Neuronal stem cell (in vitro differentiated cells): ENCODE data around the gene SMC4.

Experiments
- DNase-seq: peaks from one replicate; pipeline ENCODE4 v3.0.0-alpha.2; 2013; ENCODE audit warnings: low spot score
- H2AFZ ChIP-seq: one replicate; pipeline ENCODE4 v1.6.1; 2013; ENCODE audit warnings: mild to moderate bottlenecking, low read length, inconsistent platforms
- H2AK5ac ChIP-seq: 2 replicates; pipeline ENCODE4 v1.6.1; 2013; ENCODE audit warnings: low read depth, mild to moderate bottlenecking, inconsistent platforms, low read length, moderate library complexity, mixed read lengths
- H2BK120ac ChIP-seq: 2 replicates; pipeline ENCODE4 v1.6.1; 2013; ENCODE audit warnings: low read depth, mild to moderate bottlenecking, inconsistent platforms, low read length, moderate library complexity, mixed read lengths
- H2BK12ac ChIP-seq: one replicate; pipeline ENCODE4 v1.6.1; 2013; ENCODE audit warnings: low read length, inconsistent platforms
- H2BK15ac ChIP-seq: 2 replicates; pipeline ENCODE4 v1.6.1; 2013; ENCODE audit warnings: mild to moderate bottlenecking, low read length, inconsistent platforms, mixed read lengths
- H2BK5ac ChIP-seq: one replicate; pipeline ENCODE4 v1.6.1; 2013; ENCODE audit warnings: inconsistent platforms, mild to moderate bottlenecking, low read length, moderate library complexity
- H3K14ac ChIP-seq: one replicate; pipeline ENCODE4 v1.6.1; 2013; ENCODE audit warnings: low read length, inconsistent platforms
- H3K18ac ChIP-seq: 2 replicates; pipeline ENCODE4 v1.6.1; 2013; ENCODE audit warnings: low read length, inconsistent platforms
- H3K23ac ChIP-seq: 2 replicates; pipeline ENCODE4 v1.6.1; 2013; ENCODE audit warnings: low read depth, mild to moderate bottlenecking, mixed read lengths, low read length, inconsistent platforms; ENCODE audit not compliant: poor library complexity
- H3K27ac ChIP-seq: replicated peaks from 3 replicates; pipeline ENCODE4 v1.5.1; 2013; ENCODE audit warnings: low read length, inconsistent platforms
- H3K27me3 ChIP-seq, 3 experiments: 2 replicates each; pipeline ENCODE4 v1.6.1; 2013; ENCODE audit warnings: low read length in 3 of 3, mild to moderate bottlenecking in 2 of 3, inconsistent platforms in 1 of 3, low read depth in 1 of 3, mixed read lengths in 1 of 3, moderate library complexity in 1 of 3; ENCODE audit not compliant: control insufficient read depth in 3 of 3, insufficient read depth in 3 of 3
- H3K36me3 ChIP-seq, 2 donors: replicated peaks in 1 of 2; 2 replicates each; pipeline ENCODE4 v1.6.1; 2013; ENCODE audit warnings: low read length in 2 of 2; ENCODE audit not compliant: control insufficient read depth in 2 of 2, insufficient read depth in 2 of 2
- H3K4ac ChIP-seq: 2 replicates; pipeline ENCODE4 v1.6.1; 2013; ENCODE audit warnings: inconsistent platforms, mild to moderate bottlenecking, low read length, moderate library complexity
- H3K4me1 ChIP-seq, 2 donors: 1 replicate in 1 of 2; 2 replicates in 1 of 2; pipeline ENCODE4 v1.6.1; 2013; ENCODE audit warnings: low read length in 2 of 2, low read depth in 1 of 2; ENCODE audit not compliant: control insufficient read depth in 2 of 2, insufficient read depth in 1 of 2
- H3K4me2 ChIP-seq: one replicate; pipeline ENCODE4 v1.6.1; 2013; ENCODE audit warnings: mild to moderate bottlenecking, low read length, inconsistent platforms; ENCODE audit not compliant: insufficient read depth, poor library complexity, severe bottlenecking
- H3K4me3 ChIP-seq, 2 donors: 2 replicates each; pipeline ENCODE4 v1.5.1; 2013; ENCODE audit warnings: low read length in 2 of 2, mild to moderate bottlenecking in 2 of 2, inconsistent platforms in 1 of 2, moderate library complexity in 1 of 2
- H3K79me1 ChIP-seq: one replicate; pipeline ENCODE4 v1.6.1; 2013; ENCODE audit warnings: low read depth, mild to moderate bottlenecking, inconsistent platforms, low read length, moderate library complexity
- H3K9ac ChIP-seq: one replicate; pipeline ENCODE4 v1.6.1; 2013; ENCODE audit warnings: mild to moderate bottlenecking, low read depth, low read length, inconsistent platforms; ENCODE audit not compliant: poor library complexity
- H3K9me3 ChIP-seq, 2 donors: replicated peaks in 1 of 2; 2 replicates each; pipeline versions ENCODE3 to v1.6.1; 2013; ENCODE audit warnings: low read length in 2 of 2, mild to moderate bottlenecking in 2 of 2, inconsistent platforms in 1 of 2, low read depth in 1 of 2, mixed read lengths in 1 of 2, moderate library complexity in 1 of 2; ENCODE audit not compliant: control insufficient read depth in 2 of 2, insufficient read depth in 1 of 2
- H4K8ac ChIP-seq: one replicate; pipeline ENCODE4 v1.6.1; 2013; ENCODE audit warnings: low read depth, mild to moderate bottlenecking, inconsistent platforms, low read length, moderate library complexity
- H4K91ac ChIP-seq: one replicate; pipeline ENCODE4 v1.6.1; 2013; ENCODE audit warnings: low read length, low read depth, mild to moderate bottlenecking, inconsistent platforms; ENCODE audit not compliant: poor library complexity
- WGBS, 2 donors: extraction: QIAGEN DNeasy Blood & Tissue Kit; methylation state at CpG; one replicate each; pipeline ENCODE4 v1.1.7; 2013; ENCODE audit warnings: missing lambda C conversion rate in 2 of 2, mixed read lengths in 1 of 2; ENCODE audit not compliant: insufficient read length in 2 of 2, insufficient replicate concordance in 1 of 2; ENCODE audit errors: extremely low coverage in 2 of 2; 5-methylcytosine and 5-hydroxymethylcytosine counted together

SMC4 gene

DNA sequence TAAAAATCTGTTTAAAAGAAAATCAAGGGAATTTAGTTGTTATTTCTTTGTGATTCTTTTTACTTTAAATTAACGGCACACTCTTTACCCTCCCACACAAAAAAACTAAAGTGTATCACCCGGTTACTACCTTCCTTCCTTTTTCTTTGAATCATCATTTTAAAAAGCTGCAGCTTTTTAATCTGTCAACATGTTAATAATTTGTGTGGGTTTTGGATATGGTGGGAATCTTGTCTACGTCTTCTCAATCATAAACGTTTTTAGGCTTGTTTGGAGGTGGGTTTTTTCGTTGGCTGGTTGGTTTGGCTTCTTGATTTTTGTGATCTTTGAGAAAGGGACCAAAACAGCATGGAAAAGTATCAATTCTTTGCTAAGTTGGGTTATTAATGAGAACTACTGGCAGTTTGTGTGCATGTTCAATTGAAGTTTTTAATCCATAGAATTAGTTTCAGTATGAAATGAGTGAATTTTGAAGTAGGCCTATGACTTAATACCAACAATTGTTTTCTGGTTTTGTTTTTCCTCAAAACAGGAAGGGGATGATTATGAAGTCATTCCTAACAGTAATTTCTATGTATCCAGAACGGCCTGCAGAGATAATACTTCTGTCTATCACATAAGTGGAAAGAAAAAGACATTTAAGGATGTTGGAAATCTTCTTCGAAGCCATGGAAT, 4.5 kb downstream of the SMC4 start:
- H3K18ac ChIP-seq: no peak overlapping the region
- H3K36me3 ChIP-seq: peaks cover 1 to 82% of the 10 kb centered on the region in 2 donors
- no peak overlapping the region for H2BK120ac ChIP-seq
- no peak overlapping the region for H3K23ac ChIP-seq
- no CpG with 5 or more reads among the region's 7 CpGs for WGBS, 2 donors
- DNase-seq: no peak
- H4K8ac ChIP-seq: no peak overlapping the region
- no peak overlapping the region for H3K27ac ChIP-seq
- no peak overlapping the region for H3K9ac ChIP-seq
- no peak overlapping the region for H2AK5ac ChIP-seq
- H3K9me3 ChIP-seq: peaks cover 0 to 4% of the 10 kb centered on the region in 2 donors
- no peaks in the 10 kb centered on the region for H3K27me3 ChIP-seq
- H2BK12ac ChIP-seq: no peak overlapping the region
- H2BK5ac ChIP-seq: no peak overlapping the region
- H3K4me3 ChIP-seq: no peak overlapping the region
- H2AFZ ChIP-seq: no peak overlapping the region
- H3K4me1 ChIP-seq: peaks cover 0 to 4% of the 10 kb centered on the region in 2 donors
- no peak overlapping the region for H4K91ac ChIP-seq
- H3K79me1 ChIP-seq: peaks cover 5% of the 10 kb centered on the region
- no peak overlapping the region for H3K4ac ChIP-seq
- H3K4me2 ChIP-seq: no peak overlapping the region
- no peak overlapping the region for H3K14ac ChIP-seq
- no peak overlapping the region for H2BK15ac ChIP-seq

DNA sequence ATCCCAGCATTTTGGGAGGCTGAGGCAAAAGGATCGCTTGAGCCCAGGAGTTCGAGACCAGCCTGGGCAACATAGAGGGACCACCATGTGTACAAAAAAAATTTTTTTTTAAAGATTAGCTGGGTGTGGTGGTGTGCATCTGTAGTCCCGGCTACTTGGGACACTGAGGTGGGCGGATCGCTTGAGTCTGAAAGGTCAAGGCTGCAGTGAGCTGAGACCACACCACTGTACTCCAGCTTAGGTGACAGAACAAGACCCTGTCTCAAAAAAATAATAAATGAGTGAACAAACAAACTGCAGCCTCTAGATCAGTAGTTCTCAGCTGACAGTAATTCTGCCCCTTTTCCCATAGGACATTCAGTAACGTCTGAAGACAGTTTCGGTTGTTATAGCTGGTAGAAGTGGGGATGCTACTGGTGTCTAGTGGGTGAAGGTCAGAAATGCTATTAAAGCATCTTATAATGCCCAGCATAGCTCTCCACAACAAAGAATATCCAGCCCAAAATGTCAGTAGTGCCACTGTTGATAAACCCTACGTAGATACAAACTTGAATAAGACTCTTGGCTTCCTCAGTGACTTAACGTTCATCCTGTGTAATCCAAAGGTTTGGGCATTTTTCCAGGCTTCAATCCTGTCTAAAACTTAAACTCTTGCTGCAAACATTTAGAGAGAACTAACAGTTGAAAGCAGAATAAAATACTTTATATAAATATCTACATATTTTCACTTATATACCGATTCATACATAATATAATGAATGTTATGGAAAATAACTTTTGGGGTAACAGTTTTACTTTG, 10.6 kb downstream of the SMC4 start:
- no peak overlapping the region for H3K4ac ChIP-seq
- H4K91ac ChIP-seq: no peak overlapping the region
- H3K79me1 ChIP-seq: no peaks in the 10 kb centered on the region
- peaks cover 15 to 98% of the 10 kb centered on the region in 2 donors for H3K36me3 ChIP-seq
- H2BK15ac ChIP-seq: no peak overlapping the region
- no peak overlapping the region for H2AFZ ChIP-seq
- no peak overlapping the region for H2BK5ac ChIP-seq
- DNase-seq: no peak
- no peak overlapping the region for H3K27ac ChIP-seq
- H3K18ac ChIP-seq: no peak overlapping the region
- H3K4me2 ChIP-seq: no peak overlapping the region
- no peak overlapping the region for H2BK120ac ChIP-seq
- no peak overlapping the region for H3K9ac ChIP-seq
- H3K4me1 ChIP-seq: no peaks in the 10 kb centered on the region
- WGBS, 2 donors: no CpG with 5 or more reads among the region's 10 CpGs
- no peak overlapping the region for H4K8ac ChIP-seq
- no peak overlapping the region for H3K23ac ChIP-seq
- no peak overlapping the region for H2BK12ac ChIP-seq
- no peak overlapping the region for H3K14ac ChIP-seq
- H3K9me3 ChIP-seq: peaks cover 0 to 4% of the 10 kb centered on the region in 2 donors
- H3K27me3 ChIP-seq: no peaks in the 10 kb centered on the region
- H3K4me3 ChIP-seq: no peak overlapping the region
- H2AK5ac ChIP-seq: no peak overlapping the region

DNA sequence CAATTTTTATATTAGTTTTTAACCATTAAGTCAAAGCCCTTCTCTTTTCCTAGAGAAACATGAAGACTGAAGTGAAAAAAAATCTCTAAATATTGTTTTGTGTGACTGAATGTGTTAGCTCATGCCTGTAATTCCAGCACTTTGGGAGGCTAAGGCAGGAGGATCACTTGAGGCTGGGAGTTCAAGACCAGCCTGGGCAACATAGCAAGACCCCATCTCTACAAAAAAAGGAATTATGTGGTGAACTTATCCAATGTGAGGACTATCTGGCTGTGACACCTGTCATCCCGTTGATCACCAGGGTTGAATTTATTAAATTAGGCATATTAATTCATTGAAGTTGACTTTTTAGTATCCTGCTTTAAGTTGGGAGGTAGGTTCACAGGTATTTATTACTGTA, 13.0 kb downstream of the SMC4 start:
- Histone ChIP-seq H3K9ac (no peak overlapping the region), H2BK15ac (no peak overlapping the region), H3K4me1 (no peaks in the 10 kb centered on the region), H4K8ac (no peak overlapping the region), H3K4me3 (no peak overlapping the region), H3K79me1 (no peaks in the 10 kb centered on the region), H3K18ac (no peak overlapping the region), H3K27me3 (no peaks in the 10 kb centered on the region), H2BK12ac (no peak overlapping the region), H3K36me3 (peaks cover 20 to 98% of the 10 kb centered on the region in 2 donors), H2BK5ac (no peak overlapping the region), H3K9me3 (peaks cover 0 to 4% of the 10 kb centered on the region in 2 donors), H3K27ac (no peak overlapping the region), H2BK120ac (no peak overlapping the region), H2AFZ (no peak overlapping the region), H3K23ac (no peak overlapping the region), H3K4ac (no peak overlapping the region), H4K91ac (no peak overlapping the region), H3K14ac (no peak overlapping the region), H3K4me2 (no peak overlapping the region), H2AK5ac (no peak overlapping the region)
- DNase-seq: no peak
- no CpG with 5 or more reads among the region's 1 CpG for WGBS, 2 donors

DNA sequence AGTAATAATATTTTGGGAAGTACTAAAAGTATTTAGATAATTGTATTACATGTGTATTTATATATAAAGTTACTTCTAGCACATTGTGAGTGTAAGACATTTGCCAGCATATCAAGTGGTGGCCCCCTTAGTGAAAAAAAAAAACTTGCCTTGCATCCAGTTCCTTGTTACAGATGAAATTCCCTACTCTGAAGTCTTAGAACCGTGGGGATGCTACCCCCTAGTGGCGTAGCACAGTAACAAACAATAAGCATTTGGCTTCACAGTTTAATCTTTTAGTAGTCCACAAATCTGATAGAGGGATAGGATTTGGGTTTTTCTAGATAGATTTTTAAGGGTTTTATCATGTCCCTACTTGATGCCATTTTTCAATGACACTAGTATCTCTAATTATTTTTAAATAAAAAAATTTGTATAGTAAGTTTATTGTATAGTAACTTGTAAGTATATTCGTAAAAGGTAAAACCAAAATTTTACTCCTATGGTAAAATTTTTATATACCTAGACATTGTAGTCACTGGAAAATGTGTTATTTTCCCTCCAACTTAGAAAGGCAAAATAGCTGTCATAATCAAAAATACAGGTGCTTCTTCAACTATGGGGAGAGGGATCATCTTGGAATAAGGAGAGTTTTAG, 14.3 kb downstream of the SMC4 start:
- H3K18ac ChIP-seq: no peak overlapping the region
- H3K9me3 ChIP-seq: no peaks in the 10 kb centered on the region
- peaks cover 25 to 98% of the 10 kb centered on the region in 2 donors for H3K36me3 ChIP-seq
- no peak overlapping the region for H2BK120ac ChIP-seq
- no peaks in the 10 kb centered on the region for H3K27me3 ChIP-seq
- H3K4me1 ChIP-seq: no peaks in the 10 kb centered on the region
- H3K9ac ChIP-seq: no peak overlapping the region
- H3K23ac ChIP-seq: no peak overlapping the region
- H3K4me3 ChIP-seq: no peak overlapping the region
- no peak overlapping the region for H3K4me2 ChIP-seq
- H2AK5ac ChIP-seq: no peak overlapping the region
- no peak overlapping the region for H3K14ac ChIP-seq
- H3K4ac ChIP-seq: no peak overlapping the region
- no peak overlapping the region for H2BK12ac ChIP-seq
- DNase-seq: peak; percentile 62
- H2BK5ac ChIP-seq: no peak overlapping the region
- no peak overlapping the region for H4K8ac ChIP-seq
- H3K27ac ChIP-seq: no peak overlapping the region
- no peak overlapping the region for H4K91ac ChIP-seq
- no peak overlapping the region for H2BK15ac ChIP-seq
- WGBS, 2 donors: no CpG with 5 or more reads among the region's 3 CpGs
- H2AFZ ChIP-seq: no peak overlapping the region
- H3K79me1 ChIP-seq: no peaks in the 10 kb centered on the region
